Measurements from ENCODE around the gene MACROD2. TPM values are rescaled to one million over a fixed set of nuclear protein-coding genes. Genes with fewer than 3 reads are reported as not detected.

Gene MACROD2
- total and polyA plus RNA-seq, 4 donors = 0.66 to 10.5 (median 3.3) TPM

DNA sequence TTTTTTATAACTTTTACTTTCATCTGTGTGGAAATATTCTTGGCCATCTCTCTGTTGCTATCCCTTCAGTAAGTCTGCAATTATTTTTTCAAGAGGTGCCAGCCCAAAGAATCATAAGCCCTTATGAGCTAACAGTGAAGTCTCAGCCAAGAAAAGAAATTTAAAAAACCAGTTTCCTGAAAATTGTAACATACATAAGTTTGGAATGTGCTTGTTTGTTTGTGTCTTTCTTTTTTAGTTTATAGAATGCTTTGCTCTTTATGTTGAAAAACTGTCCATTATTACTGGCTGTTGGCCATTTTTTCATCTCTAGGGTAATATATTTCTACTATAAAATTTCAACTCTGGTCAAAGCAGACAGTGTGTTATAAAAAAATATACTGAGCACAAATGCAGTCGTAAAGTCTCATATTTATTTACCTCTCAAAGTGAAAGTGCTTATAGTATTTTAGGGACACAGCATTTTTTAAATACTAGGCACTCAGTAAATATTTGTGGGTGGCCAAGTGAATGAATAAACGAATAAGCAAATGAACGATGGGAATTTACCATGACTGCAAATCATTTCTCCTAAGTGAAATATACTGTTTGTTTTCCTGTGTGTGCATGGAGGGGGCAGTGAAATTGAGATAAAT is 1918.2 kb downstream of the MACROD2 start:
- Histone ChIP-seq H3K4me3 (ENCODE audit: low read depth in 1 of 3, low read length in 3 of 3) (no peak overlapping the region), H3K27ac (ENCODE audit: low read depth in 1 of 2, low read length in 2 of 2) (no peak overlapping the region), H3K27me3 (ENCODE audit: control insufficient read depth in 4 of 4, insufficient read depth in 4 of 4, low read length in 3 of 4) (peaks cover 0 to 2% (median 0%) of the 10 kb centered on the region in 4 donors), H3K36me3 (ENCODE audit: control insufficient read depth in 4 of 4, insufficient read depth in 3 of 4, low read depth in 1 of 4, low read length in 3 of 4) (no peaks in the 10 kb centered on the region), H3K9me3 (ENCODE audit: control insufficient read depth in 4 of 4, low read length in 3 of 4) (no peaks in the 10 kb centered on the region), H3K4me1 (ENCODE audit: control insufficient read depth in 4 of 4, insufficient read depth in 4 of 4, low read length in 3 of 4) (no peaks in the 10 kb centered on the region), H3K9ac (ENCODE audit: low read depth in 1 of 2, low read length in 2 of 2) (no peak overlapping the region)
- 35% methylated on average over 3 of the region's 3 CpGs for WGBS
- TF ChIP-seq, protein P1, sequence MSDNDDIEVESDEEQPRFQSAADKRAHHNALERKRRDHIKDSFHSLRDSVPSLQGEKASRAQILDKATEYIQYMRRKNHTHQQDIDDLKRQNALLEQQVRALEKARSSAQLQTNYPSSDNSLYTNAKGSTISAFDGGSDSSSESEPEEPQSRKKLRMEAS (IDR thresholded peaks at IDR 0.05) = no peak
- TF ChIP-seq GABPA (IDR thresholded peaks at IDR 0.05 in 1 of 2, conservative IDR thresholded peaks at IDR 0.05 in 1 of 2) = no peak
- TF ChIP-seq, protein P2, sequence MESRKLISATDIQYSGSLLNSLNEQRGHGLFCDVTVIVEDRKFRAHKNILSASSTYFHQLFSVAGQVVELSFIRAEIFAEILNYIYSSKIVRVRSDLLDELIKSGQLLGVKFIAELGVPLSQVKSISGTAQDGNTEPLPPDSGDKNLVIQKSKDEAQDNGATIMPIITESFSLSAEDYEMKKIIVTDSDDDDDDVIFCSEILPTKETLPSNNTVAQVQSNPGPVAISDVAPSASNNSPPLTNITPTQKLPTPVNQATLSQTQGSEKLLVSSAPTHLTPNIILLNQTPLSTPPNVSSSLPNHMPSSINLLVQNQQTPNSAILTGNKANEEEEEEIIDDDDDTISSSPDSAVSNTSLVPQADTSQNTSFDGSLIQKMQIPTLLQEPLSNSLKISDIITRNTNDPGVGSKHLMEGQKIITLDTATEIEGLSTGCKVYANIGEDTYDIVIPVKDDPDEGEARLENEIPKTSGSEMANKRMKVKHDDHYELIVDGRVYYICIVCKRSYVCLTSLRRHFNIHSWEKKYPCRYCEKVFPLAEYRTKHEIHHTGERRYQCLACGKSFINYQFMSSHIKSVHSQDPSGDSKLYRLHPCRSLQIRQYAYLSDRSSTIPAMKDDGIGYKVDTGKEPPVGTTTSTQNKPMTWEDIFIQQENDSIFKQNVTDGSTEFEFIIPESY (IDR thresholded peaks at IDR 0.05) = no peak
- DNase-seq (ENCODE audit: low spot score) = no peak

DNA sequence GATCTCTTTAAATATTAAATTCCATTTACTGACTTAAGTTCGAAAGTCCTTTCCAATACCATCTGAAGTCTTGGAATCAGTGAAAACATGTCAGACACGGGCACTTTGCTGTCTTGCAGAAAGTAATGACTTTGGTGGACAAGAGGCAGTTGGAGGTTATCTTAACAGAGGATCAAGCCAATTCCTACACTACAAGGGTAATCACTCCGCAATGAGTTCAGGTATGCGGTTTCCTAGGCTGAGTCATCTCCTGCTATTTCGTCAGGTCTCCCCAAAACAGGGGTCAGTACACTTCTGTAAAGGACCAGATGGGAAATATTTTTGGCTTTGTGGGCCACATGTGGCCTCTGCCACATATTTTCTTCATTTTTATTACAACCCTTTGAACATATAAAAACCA is 1921.3 kb downstream of the MACROD2 start:
- Histone ChIP-seq H3K36me3 (ENCODE audit: control insufficient read depth in 4 of 4, insufficient read depth in 3 of 4, low read depth in 1 of 4, low read length in 3 of 4) (no peaks in the 10 kb centered on the region), H3K4me3 (ENCODE audit: low read depth in 1 of 3, low read length in 3 of 3) (no peak overlapping the region), H3K9me3 (ENCODE audit: control insufficient read depth in 4 of 4, low read length in 3 of 4) (no peaks in the 10 kb centered on the region), H3K9ac (ENCODE audit: low read depth in 1 of 2, low read length in 2 of 2) (no peak overlapping the region), H3K27ac (ENCODE audit: low read depth in 1 of 2, low read length in 2 of 2) (no peak overlapping the region), H3K27me3 (ENCODE audit: control insufficient read depth in 4 of 4, insufficient read depth in 4 of 4, low read length in 3 of 4) (no peaks in the 10 kb centered on the region), H3K4me1 (ENCODE audit: control insufficient read depth in 4 of 4, insufficient read depth in 4 of 4, low read length in 3 of 4) (no peaks in the 10 kb centered on the region)
- DNase-seq (ENCODE audit: low spot score) = no peak
- WGBS = 84% methylated on average over 5 of the region's 5 CpGs
- no peak for TF ChIP-seq GABPA (IDR thresholded peaks at IDR 0.05 in 1 of 2, conservative IDR thresholded peaks at IDR 0.05 in 1 of 2)
- TF ChIP-seq, protein P3, sequence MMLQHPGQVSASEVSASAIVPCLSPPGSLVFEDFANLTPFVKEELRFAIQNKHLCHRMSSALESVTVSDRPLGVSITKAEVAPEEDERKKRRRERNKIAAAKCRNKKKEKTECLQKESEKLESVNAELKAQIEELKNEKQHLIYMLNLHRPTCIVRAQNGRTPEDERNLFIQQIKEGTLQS (IDR thresholded peaks at IDR 0.05) = no peak
- TF ChIP-seq SP1 (IDR thresholded peaks at IDR 0.05) = no peak
- TF ChIP-seq EGR1 (IDR thresholded peaks at IDR 0.05; ENCODE audit: low read depth in 2 of 2) = no peak
- no peak for TF ChIP-seq NR2F2 (IDR thresholded peaks at IDR 0.05)
- no peak for TF ChIP-seq FOXA2 (IDR thresholded peaks at IDR 0.05)
- TF ChIP-seq FOXA1 (IDR thresholded peaks at IDR 0.05) = no peak
- TF ChIP-seq, protein P2 (IDR thresholded peaks at IDR 0.05) = no peak
- TF ChIP-seq TAF1 (conservative IDR thresholded peaks at IDR 0.05) = no peak
- no peak for TF ChIP-seq HNF4A (conservative IDR thresholded peaks at IDR 0.05)
- TF ChIP-seq RXRA (IDR thresholded peaks at IDR 0.05) = no peak
- no peak for TF ChIP-seq JUND (IDR thresholded peaks at IDR 0.05)
- TF ChIP-seq, protein P4, sequence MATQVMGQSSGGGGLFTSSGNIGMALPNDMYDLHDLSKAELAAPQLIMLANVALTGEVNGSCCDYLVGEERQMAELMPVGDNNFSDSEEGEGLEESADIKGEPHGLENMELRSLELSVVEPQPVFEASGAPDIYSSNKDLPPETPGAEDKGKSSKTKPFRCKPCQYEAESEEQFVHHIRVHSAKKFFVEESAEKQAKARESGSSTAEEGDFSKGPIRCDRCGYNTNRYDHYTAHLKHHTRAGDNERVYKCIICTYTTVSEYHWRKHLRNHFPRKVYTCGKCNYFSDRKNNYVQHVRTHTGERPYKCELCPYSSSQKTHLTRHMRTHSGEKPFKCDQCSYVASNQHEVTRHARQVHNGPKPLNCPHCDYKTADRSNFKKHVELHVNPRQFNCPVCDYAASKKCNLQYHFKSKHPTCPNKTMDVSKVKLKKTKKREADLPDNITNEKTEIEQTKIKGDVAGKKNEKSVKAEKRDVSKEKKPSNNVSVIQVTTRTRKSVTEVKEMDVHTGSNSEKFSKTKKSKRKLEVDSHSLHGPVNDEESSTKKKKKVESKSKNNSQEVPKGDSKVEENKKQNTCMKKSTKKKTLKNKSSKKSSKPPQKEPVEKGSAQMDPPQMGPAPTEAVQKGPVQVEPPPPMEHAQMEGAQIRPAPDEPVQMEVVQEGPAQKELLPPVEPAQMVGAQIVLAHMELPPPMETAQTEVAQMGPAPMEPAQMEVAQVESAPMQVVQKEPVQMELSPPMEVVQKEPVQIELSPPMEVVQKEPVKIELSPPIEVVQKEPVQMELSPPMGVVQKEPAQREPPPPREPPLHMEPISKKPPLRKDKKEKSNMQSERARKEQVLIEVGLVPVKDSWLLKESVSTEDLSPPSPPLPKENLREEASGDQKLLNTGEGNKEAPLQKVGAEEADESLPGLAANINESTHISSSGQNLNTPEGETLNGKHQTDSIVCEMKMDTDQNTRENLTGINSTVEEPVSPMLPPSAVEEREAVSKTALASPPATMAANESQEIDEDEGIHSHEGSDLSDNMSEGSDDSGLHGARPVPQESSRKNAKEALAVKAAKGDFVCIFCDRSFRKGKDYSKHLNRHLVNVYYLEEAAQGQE (IDR thresholded peaks at IDR 0.05) = no peak
- TF ChIP-seq, protein P5, sequence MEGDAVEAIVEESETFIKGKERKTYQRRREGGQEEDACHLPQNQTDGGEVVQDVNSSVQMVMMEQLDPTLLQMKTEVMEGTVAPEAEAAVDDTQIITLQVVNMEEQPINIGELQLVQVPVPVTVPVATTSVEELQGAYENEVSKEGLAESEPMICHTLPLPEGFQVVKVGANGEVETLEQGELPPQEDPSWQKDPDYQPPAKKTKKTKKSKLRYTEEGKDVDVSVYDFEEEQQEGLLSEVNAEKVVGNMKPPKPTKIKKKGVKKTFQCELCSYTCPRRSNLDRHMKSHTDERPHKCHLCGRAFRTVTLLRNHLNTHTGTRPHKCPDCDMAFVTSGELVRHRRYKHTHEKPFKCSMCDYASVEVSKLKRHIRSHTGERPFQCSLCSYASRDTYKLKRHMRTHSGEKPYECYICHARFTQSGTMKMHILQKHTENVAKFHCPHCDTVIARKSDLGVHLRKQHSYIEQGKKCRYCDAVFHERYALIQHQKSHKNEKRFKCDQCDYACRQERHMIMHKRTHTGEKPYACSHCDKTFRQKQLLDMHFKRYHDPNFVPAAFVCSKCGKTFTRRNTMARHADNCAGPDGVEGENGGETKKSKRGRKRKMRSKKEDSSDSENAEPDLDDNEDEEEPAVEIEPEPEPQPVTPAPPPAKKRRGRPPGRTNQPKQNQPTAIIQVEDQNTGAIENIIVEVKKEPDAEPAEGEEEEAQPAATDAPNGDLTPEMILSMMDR (IDR thresholded peaks at IDR 0.05; ENCODE audit: low read depth, low read length, missing input control) = no peak
- TF ChIP-seq YY1 (IDR thresholded peaks at IDR 0.05) = no peak
- TF ChIP-seq HNF4G (IDR thresholded peaks at IDR 0.05) = no peak
- no peak for TF ChIP-seq RAD21 (IDR thresholded peaks at IDR 0.05)
- TF ChIP-seq, protein P1 (IDR thresholded peaks at IDR 0.05) = no peak

All from liver (tissue), 9 donors.